ENCODE measurements around the gene SMAD1. TPM values are rescaled to one million over a fixed set of nuclear protein-coding genes. Genes with fewer than 3 reads are reported as not detected.

SMAD1 gene
- polyA plus RNA-seq, 1 of the 3 experiments (the other 2 are of a cell fraction), result 46.0 TPM

GRCh38 chr4:145437466-145437865, 44.2 kb upstream of the SMAD1 start:
- Histone ChIP-seq H3K9ac (no peak overlapping the region), H3K4me1 (ENCODE audit: control insufficient read depth in 1 of 2, insufficient read depth in 2 of 2, low read depth in 1 of 2, low read length in 1 of 2) (no peaks in the 10 kb centered on the region), H3F3A (replicated peaks; ENCODE audit: insufficient read depth) (no peaks in the 10 kb centered on the region), H3K4me2 (no peak overlapping the region), H3K9me2 (no peaks in the 10 kb centered on the region), H4K20me1 (ENCODE audit: insufficient read depth) (no peaks in the 10 kb centered on the region), H3K9me3 (no peaks in the 10 kb centered on the region), H3K27ac (ENCODE audit: low read depth in 2 of 2, low read length in 1 of 2) (no peak overlapping the region), H3K79me2 (ENCODE audit: insufficient read depth) (no peaks in the 10 kb centered on the region), H3K4me3 (ENCODE audit: low read depth in 2 of 2, low read length in 1 of 2) (no peak overlapping the region), H3K36me3 (replicated peaks in 1 of 2; ENCODE audit: control insufficient read depth in 1 of 2, insufficient read depth in 2 of 2, low read length in 1 of 2) (no peaks in the 10 kb centered on the region), H2AFZ (ENCODE audit: low read depth) (no peak overlapping the region), H3K27me3 (ENCODE audit: insufficient read depth) (no peaks in the 10 kb centered on the region)
- WGBS (ENCODE audit: low lambda C conversion rate), result 39% methylated on average over 2 of the region's 2 CpGs
- CTCF ChIA-PET, result no interaction called here
- DNase-seq, result no peak
- TF ChIP-seq GABPA (IDR thresholded peaks at IDR 0.05; ENCODE audit: low read depth) (no peak), NFIC (IDR thresholded peaks at IDR 0.05; ENCODE audit: borderline replicate concordance) (no peak), FOXM1 (IDR thresholded peaks at IDR 0.05; ENCODE audit: low read depth) (no peak), FOSL2 (IDR thresholded peaks at IDR 0.05; ENCODE audit: borderline replicate concordance, low read depth) (no peak)
- TF ChIP-seq, protein P1, sequence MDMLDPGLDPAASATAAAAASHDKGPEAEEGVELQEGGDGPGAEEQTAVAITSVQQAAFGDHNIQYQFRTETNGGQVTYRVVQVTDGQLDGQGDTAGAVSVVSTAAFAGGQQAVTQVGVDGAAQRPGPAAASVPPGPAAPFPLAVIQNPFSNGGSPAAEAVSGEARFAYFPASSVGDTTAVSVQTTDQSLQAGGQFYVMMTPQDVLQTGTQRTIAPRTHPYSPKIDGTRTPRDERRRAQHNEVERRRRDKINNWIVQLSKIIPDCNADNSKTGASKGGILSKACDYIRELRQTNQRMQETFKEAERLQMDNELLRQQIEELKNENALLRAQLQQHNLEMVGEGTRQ (IDR thresholded peaks at IDR 0.05; ENCODE audit: borderline replicate concordance, low read depth, low read length), result no peak
- TF ChIP-seq, protein P2, sequence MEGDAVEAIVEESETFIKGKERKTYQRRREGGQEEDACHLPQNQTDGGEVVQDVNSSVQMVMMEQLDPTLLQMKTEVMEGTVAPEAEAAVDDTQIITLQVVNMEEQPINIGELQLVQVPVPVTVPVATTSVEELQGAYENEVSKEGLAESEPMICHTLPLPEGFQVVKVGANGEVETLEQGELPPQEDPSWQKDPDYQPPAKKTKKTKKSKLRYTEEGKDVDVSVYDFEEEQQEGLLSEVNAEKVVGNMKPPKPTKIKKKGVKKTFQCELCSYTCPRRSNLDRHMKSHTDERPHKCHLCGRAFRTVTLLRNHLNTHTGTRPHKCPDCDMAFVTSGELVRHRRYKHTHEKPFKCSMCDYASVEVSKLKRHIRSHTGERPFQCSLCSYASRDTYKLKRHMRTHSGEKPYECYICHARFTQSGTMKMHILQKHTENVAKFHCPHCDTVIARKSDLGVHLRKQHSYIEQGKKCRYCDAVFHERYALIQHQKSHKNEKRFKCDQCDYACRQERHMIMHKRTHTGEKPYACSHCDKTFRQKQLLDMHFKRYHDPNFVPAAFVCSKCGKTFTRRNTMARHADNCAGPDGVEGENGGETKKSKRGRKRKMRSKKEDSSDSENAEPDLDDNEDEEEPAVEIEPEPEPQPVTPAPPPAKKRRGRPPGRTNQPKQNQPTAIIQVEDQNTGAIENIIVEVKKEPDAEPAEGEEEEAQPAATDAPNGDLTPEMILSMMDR (IDR thresholded peaks at IDR 0.05), result no peak
- POLR2A ChIA-PET, result no interaction called here

- CTCF ChIA-PET, result no interaction called here
- H3K9me3 ChIP-seq, result no peaks in the 10 kb centered on the region
- WGBS (ENCODE audit: low lambda C conversion rate), result 50% methylated on average over 4 of the region's 4 CpGs
- no peaks in the 10 kb centered on the region for H4K20me1 ChIP-seq (ENCODE audit: insufficient read depth)
- no peaks in the 10 kb centered on the region for H3K9me2 ChIP-seq
- no peaks in the 10 kb centered on the region for H3F3A ChIP-seq (replicated peaks; ENCODE audit: insufficient read depth)
- H3K27ac ChIP-seq (ENCODE audit: low read depth in 2 of 2, low read length in 1 of 2), result no peak overlapping the region
- POLR2A ChIA-PET, result no interaction called here
- no peaks in the 10 kb centered on the region for H3K79me2 ChIP-seq (ENCODE audit: insufficient read depth)
- no peaks in the 10 kb centered on the region for H3K27me3 ChIP-seq (ENCODE audit: insufficient read depth)
- H3K4me3 ChIP-seq (ENCODE audit: low read depth in 2 of 2, low read length in 1 of 2), result no peak overlapping the region
- no peak for DNase-seq
- H2AFZ ChIP-seq (ENCODE audit: low read depth), result no peak overlapping the region
- H3K36me3 ChIP-seq (replicated peaks in 1 of 2; ENCODE audit: control insufficient read depth in 1 of 2, insufficient read depth in 2 of 2, low read length in 1 of 2), result no peaks in the 10 kb centered on the region
- no peak overlapping the region for H3K9ac ChIP-seq
- no peaks in the 10 kb centered on the region for H3K4me1 ChIP-seq (ENCODE audit: control insufficient read depth in 1 of 2, insufficient read depth in 2 of 2, low read depth in 1 of 2, low read length in 1 of 2)
- no peak for TF ChIP-seq NFIC (IDR thresholded peaks at IDR 0.05; ENCODE audit: borderline replicate concordance)
- TF ChIP-seq, protein P3, sequence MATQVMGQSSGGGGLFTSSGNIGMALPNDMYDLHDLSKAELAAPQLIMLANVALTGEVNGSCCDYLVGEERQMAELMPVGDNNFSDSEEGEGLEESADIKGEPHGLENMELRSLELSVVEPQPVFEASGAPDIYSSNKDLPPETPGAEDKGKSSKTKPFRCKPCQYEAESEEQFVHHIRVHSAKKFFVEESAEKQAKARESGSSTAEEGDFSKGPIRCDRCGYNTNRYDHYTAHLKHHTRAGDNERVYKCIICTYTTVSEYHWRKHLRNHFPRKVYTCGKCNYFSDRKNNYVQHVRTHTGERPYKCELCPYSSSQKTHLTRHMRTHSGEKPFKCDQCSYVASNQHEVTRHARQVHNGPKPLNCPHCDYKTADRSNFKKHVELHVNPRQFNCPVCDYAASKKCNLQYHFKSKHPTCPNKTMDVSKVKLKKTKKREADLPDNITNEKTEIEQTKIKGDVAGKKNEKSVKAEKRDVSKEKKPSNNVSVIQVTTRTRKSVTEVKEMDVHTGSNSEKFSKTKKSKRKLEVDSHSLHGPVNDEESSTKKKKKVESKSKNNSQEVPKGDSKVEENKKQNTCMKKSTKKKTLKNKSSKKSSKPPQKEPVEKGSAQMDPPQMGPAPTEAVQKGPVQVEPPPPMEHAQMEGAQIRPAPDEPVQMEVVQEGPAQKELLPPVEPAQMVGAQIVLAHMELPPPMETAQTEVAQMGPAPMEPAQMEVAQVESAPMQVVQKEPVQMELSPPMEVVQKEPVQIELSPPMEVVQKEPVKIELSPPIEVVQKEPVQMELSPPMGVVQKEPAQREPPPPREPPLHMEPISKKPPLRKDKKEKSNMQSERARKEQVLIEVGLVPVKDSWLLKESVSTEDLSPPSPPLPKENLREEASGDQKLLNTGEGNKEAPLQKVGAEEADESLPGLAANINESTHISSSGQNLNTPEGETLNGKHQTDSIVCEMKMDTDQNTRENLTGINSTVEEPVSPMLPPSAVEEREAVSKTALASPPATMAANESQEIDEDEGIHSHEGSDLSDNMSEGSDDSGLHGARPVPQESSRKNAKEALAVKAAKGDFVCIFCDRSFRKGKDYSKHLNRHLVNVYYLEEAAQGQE (IDR thresholded peaks at IDR 0.05; ENCODE audit: low read depth, low read length), result no peak
- no peak for TF ChIP-seq RCOR1 (IDR thresholded peaks at IDR 0.05; ENCODE audit: low read length)
- TF ChIP-seq MXI1 (IDR thresholded peaks at IDR 0.05; ENCODE audit: low read depth, low read length), result no peak
- TF ChIP-seq RAD21 (IDR thresholded peaks at IDR 0.05; ENCODE audit: low read length), result no peak
- no peak for TF ChIP-seq EP300 (IDR thresholded peaks at IDR 0.05; ENCODE audit: borderline replicate concordance in 1 of 2, low read depth in 1 of 2, low read length in 1 of 2)
- TF ChIP-seq, protein P4, sequence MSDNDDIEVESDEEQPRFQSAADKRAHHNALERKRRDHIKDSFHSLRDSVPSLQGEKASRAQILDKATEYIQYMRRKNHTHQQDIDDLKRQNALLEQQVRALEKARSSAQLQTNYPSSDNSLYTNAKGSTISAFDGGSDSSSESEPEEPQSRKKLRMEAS (IDR thresholded peaks at IDR 0.05; ENCODE audit: low read depth), result no peak
- TF ChIP-seq MEF2A (IDR thresholded peaks at IDR 0.05; ENCODE audit: borderline replicate concordance, low read depth), result no peak
- TF ChIP-seq CHD2 (IDR thresholded peaks at IDR 0.05; ENCODE audit: low read length, partially characterized antibody), result no peak
- no peak for TF ChIP-seq GATA2 (CRISPR knock-in tag; IDR thresholded peaks at IDR 0.05)
- no peak overlapping the region for H3K4me2 ChIP-seq
These were observed 43.4 kb upstream of the SMAD1 start for GRCh38 chr4:145438298-145438697.

Measured in SK-N-SH (cell line).